Muscle layer of duodenum (tissue), 2 donors: ENCODE data around the gene GGNBP2.

Source experiments
- H3K27ac ChIP-seq: one replicate; pipeline ENCODE4 v1.7.0; 2013; ENCODE audit warnings: mild to moderate bottlenecking, low read length
- H3K27me3 ChIP-seq: one replicate; pipeline ENCODE4 v1.7.0; 2013; ENCODE audit warnings: low read depth, mild to moderate bottlenecking, control low read depth, low read length
- H3K36me3 ChIP-seq, 2 donors: one replicate each; pipeline ENCODE4 v1.7.0; 2013; ENCODE audit warnings: low read length in 2 of 2, control low read depth in 1 of 2, mild to moderate bottlenecking in 1 of 2; ENCODE audit not compliant: insufficient read depth in 2 of 2, control insufficient read depth in 1 of 2
- H3K4me1 ChIP-seq, 2 donors: one replicate each; pipeline ENCODE4 v1.7.0; 2013; ENCODE audit warnings: low read length in 2 of 2, mild to moderate bottlenecking in 2 of 2, control low read depth in 1 of 2, moderate library complexity in 1 of 2; ENCODE audit not compliant: insufficient read depth in 2 of 2, control insufficient read depth in 1 of 2
- H3K4me3 ChIP-seq, 2 donors: one replicate each; pipeline ENCODE4 v1.7.0; 2013; ENCODE audit warnings: low read length in 2 of 2, low read depth in 1 of 2, mild to moderate bottlenecking in 1 of 2
- H3K9me3 ChIP-seq, 2 donors: one replicate each; pipeline ENCODE4 v1.7.0; 2013; ENCODE audit warnings: low read length in 2 of 2, control low read depth in 1 of 2, mild to moderate bottlenecking in 1 of 2; ENCODE audit not compliant: control insufficient read depth in 1 of 2
- donor health status: healthy.

Gene GGNBP2, protein sequence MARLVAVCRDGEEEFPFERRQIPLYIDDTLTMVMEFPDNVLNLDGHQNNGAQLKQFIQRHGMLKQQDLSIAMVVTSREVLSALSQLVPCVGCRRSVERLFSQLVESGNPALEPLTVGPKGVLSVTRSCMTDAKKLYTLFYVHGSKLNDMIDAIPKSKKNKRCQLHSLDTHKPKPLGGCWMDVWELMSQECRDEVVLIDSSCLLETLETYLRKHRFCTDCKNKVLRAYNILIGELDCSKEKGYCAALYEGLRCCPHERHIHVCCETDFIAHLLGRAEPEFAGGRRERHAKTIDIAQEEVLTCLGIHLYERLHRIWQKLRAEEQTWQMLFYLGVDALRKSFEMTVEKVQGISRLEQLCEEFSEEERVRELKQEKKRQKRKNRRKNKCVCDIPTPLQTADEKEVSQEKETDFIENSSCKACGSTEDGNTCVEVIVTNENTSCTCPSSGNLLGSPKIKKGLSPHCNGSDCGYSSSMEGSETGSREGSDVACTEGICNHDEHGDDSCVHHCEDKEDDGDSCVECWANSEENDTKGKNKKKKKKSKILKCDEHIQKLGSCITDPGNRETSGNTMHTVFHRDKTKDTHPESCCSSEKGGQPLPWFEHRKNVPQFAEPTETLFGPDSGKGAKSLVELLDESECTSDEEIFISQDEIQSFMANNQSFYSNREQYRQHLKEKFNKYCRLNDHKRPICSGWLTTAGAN

DNA sequence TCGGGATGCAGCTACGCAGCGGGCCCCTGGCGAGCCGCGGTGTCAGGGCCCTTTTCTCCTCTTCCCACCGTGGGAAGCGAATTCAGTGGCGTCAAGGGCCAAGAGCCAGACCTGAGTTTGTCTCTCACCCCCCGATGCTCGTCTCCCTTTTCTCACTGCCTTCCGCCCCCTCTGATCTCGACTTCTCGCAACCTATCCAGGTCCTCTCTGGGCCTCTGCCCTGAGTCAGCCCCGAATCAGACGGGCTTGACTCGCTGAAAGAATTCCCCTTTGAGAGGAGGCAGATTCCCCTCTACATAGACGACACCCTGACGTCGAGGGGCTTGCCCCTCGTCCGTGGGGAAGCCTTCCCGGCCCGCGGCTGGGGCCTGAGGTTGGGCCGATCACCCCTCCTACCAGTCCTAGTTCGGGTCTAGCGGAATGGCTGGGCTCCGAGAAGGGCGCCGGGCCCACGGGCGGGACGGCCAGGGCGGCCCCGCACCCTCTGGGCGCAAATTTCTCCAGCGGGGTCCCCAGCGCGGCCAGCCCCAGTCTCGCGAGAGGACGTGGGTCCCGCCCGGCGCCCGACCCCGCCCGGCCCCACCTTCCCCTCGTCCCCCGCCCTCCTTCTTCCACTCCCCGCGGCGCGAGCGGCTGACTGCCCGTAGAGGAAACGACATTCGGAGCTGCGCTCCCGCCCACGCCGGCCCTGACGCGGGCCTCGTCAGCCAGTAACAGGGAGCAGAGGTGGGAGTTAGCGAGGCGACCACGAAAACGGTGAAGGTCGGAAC, at the start of gene GGNBP2:
TSS of gene GGNBP2 (plus strand) at position 613 of the 770 bp plus-strand sequence. CDS start 806 bp downstream, outside the sequence.
- Histone ChIP-seq H3K9me3 (no peaks in the 10 kb centered on the region), H3K27me3 (no peaks in the 10 kb centered on the region), H3K27ac (peak within 1 kb of the TSS; percentile 98), H3K4me1 (peaks cover 18 to 43% of the 10 kb centered on the region in 2 donors), H3K4me3 (peak within 1 kb of the TSS; percentile 87 to 98), H3K36me3 (peaks cover 0 to 9% of the 10 kb centered on the region in 2 donors)

DNA sequence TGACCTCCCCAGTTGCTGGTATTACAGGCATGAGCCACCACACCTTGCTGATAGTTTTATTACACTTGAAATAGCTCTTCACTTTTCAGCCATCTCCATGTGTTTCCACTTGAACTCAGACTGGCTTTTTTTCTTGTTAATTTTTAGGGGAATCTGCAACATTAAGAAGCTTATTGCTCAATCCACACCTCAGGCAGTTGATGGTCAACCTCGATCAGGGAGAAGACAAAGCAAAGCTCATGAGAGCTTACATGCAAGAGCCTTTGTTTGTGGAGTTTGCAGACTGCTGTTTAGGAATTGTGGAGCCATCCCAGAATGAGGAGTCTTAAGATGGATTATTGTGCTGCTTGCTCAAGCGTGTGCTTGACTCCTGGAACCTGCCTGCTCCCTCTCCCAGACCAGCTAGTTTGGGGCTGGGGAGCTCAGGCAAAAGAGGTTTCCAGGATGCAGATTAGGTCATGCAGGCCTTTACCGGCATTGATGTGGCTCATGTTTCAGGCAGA, 49.6 kb upstream of the GGNBP2 start:
- peaks cover 54 to 62% of the 10 kb centered on the region in 2 donors for H3K36me3 ChIP-seq
- H3K27ac ChIP-seq = no peak overlapping the region
- H3K27me3 ChIP-seq = no peaks in the 10 kb centered on the region
- no peaks in the 10 kb centered on the region for H3K9me3 ChIP-seq
- H3K4me1 ChIP-seq = no peaks in the 10 kb centered on the region
- H3K4me3 ChIP-seq = no peak overlapping the region

DNA sequence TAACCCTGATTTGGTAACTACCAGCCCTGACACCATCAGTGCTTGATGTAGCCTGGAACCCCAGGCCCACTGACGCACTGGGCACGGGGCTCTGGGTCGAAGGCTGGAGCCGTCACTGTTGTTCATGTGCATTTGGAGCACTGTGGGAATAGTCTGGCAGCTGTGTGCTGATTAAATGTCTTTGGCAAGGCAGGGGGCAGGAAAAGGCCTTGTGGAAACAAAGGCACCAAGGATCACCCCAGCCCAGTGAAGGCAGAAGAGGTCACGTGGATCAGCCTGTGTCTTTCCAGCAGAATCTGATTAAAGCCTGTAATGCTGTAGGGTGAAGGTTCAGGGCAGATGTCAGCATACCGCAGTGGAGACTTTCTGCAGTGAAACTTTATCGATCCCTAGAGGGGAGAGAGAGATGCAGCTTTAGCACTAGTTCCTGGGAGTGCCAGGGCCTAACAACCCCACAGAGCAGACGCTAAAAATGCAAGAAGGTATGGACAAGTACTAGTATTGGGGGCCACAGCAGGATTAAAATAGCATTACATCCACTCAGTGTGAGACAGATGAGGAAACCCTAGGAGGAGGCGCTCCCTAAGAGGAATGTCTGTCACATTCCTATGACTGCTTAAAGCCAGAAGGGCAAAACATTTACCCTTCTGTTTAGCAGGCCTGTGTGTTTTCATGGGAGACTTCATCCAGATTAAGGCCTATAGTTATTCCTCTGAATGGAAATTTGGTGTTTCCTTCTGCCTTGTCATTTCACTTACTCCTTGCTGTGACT, 48.5 kb upstream of the GGNBP2 start:
- H3K27me3 ChIP-seq = no peaks in the 10 kb centered on the region
- no peak overlapping the region for H3K27ac ChIP-seq
- H3K4me1 ChIP-seq = no peaks in the 10 kb centered on the region
- H3K36me3 ChIP-seq = peaks cover 54 to 70% of the 10 kb centered on the region in 2 donors
- no peaks in the 10 kb centered on the region for H3K9me3 ChIP-seq
- H3K4me3 ChIP-seq = no peak overlapping the region

DNA sequence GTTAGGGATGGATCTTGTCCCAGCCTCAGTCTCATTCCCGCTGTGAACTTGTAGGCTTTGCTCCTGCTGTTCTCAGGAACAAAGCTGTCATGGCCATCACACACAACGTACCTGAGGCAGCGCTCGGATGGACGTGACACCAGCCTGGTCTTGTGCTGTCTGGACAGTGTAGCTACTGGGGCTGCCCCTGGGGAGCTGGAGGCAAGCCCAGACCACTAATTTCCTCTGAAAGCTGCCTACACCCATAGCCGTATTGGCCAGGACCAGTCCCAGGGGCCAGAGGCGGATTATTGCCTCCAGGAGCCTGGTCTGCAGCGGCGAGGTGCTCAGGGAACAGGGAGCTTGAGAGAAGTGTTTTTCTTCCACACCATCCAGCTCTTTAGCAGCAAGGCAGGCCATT, 46.6 kb upstream of the GGNBP2 start:
- Histone ChIP-seq H3K4me1 (no peaks in the 10 kb centered on the region), H3K27me3 (no peaks in the 10 kb centered on the region), H3K27ac (no peak overlapping the region), H3K36me3 (peaks cover 49 to 70% of the 10 kb centered on the region in 2 donors), H3K9me3 (no peaks in the 10 kb centered on the region), H3K4me3 (no peak overlapping the region)

DNA sequence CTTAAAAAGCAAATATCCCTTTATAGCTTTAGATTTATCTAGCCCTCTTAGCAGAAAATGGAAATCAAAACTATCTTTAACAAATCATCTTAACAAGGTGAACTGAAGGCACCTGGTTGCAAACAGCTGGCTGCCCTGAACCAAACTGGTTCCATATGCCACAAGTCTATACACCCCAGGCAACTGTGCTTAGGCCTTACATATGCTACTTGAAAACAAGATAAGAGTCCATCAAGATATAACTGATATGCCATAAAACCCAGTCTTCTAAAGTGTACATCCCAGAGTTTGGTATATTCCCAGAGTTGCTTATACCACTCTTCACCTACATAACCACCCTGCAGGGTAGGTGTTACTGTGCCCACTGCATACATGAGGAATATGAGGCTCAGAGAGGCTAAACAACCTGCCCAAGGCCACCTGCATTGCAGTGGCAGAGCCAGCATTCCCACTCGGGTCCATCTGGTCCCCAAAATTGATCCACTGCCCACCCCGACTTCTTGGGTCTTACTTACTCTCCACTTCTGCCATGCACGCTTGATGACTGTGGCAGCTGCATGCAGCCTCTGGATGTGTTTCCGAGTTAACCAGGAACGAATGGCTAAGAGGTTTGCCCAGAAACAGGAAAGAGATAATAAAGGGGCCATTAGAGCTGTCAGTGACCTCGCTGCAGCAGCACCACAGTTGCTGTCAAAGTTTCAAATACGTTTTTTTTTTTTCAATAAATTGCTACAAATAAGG, 46.0 kb upstream of the GGNBP2 start:
- H3K4me3 ChIP-seq = no peak overlapping the region
- no peak overlapping the region for H3K27ac ChIP-seq
- no peaks in the 10 kb centered on the region for H3K9me3 ChIP-seq
- H3K4me1 ChIP-seq = no peaks in the 10 kb centered on the region
- no peaks in the 10 kb centered on the region for H3K27me3 ChIP-seq
- peaks cover 48 to 65% of the 10 kb centered on the region in 2 donors for H3K36me3 ChIP-seq

DNA sequence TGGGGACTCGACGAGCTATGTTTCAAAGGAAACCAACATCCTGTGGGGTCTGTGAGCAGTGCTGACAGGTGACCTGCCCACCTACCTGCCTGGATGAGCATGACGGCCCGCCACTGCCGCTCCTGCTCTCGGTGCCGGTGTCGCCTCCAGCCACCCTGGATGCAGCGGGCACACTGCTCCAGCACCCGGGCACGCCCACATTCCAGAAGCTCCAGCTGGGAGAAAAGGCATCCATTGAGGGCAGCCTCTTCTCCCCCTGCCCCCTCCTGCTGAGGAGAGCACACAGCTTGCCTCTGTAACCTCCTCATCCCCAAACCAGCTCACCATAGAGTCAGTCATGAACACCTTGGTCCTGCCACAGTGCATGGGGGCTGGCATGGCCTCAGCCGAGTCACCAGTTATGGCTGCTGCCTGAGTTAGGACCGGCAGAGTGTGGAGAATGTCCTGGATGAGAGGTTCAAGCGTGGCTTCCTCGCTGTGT, 43.9 kb upstream of the GGNBP2 start:
- no peaks in the 10 kb centered on the region for H3K4me1 ChIP-seq
- no peaks in the 10 kb centered on the region for H3K27me3 ChIP-seq
- no peak overlapping the region for H3K4me3 ChIP-seq
- peaks cover 40 to 52% of the 10 kb centered on the region in 2 donors for H3K36me3 ChIP-seq
- no peak overlapping the region for H3K27ac ChIP-seq
- H3K9me3 ChIP-seq = no peaks in the 10 kb centered on the region

DNA sequence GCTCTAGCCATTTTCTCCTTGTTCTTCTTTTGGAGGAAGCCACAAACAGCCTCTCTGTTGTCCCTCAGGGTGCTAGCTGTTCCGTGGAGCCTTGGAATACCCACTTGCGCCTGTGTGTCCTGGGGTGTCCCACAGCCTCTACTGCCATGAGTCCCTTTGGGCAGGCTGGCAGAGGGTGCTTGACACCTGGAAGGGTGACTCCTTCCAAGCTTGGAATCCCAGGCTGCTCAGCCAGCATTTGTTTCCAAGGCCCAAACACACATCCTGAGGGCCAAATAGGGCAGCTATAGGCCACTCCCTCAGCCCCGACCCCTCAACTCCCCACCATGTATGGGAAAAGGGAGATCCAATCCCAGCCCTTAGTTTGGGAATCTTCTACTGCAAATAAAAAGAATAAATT, 43.4 kb upstream of the GGNBP2 start:
- peaks cover 35 to 49% of the 10 kb centered on the region in 2 donors for H3K36me3 ChIP-seq

DNA sequence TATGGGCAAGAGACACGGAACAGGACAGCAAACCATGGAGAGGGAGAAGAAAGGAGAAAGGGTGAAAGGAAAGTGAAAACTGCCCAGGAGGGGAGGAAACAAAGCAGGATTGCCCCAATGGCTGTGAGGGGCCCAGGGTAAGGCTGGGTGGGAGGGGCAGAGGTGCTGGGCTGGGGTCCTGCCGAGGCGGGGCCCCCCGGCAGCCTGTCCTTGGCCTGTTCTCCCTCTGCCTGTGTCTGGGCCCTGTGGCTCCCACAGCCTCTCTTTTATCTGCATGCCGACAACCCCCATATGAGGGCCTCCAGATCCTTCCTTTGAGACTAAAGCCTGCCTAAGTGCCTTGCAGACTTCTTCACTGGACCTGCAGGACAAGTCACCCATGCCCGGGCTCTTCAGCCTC, 42.8 kb upstream of the GGNBP2 start:
- H3K9me3 ChIP-seq = no peaks in the 10 kb centered on the region
- no peaks in the 10 kb centered on the region for H3K4me1 ChIP-seq
- no peaks in the 10 kb centered on the region for H3K27me3 ChIP-seq
- peaks cover 30 to 49% of the 10 kb centered on the region in 2 donors for H3K36me3 ChIP-seq
- H3K4me3 ChIP-seq = no peak overlapping the region
- no peak overlapping the region for H3K27ac ChIP-seq

More for the DNA sequence above, 43.4 kb upstream of the GGNBP2 start:
- H3K4me1 ChIP-seq = no peaks in the 10 kb centered on the region
- no peaks in the 10 kb centered on the region for H3K27me3 ChIP-seq
- no peak overlapping the region for H3K27ac ChIP-seq
- H3K4me3 ChIP-seq = no peak overlapping the region
- H3K9me3 ChIP-seq = no peaks in the 10 kb centered on the region

DNA sequence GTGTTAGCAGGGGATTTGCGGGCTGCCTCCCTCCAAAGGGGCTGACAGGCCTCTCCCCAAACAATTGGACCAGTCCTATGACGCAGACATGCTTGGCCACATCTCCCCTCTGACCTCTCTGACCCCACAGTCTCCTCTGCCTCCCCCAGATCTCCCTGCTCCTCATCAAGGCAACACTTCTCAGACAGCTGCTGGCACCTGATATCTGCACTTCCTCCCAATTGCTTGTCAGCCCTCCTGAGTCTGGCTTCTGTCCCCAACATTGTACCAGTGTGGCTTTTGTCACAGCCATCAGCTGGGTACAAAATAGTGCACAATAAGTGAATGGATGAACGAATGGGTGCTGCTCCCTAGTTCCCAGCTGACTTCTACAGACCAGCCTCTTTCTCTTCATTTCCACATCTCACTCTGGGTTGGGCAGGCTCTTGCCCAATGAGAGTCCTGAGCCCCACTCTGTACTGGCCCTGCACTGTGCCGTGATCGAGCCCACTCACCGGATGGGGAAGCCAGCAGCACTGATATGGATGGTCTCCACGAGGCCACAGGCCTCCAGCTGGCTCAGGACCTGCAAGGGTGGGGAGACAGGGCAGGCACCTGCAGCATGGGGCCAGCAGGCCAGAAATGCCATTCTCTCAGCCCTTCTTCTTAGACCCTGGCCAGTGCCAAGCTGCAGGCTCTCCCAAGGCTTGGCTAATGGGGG, 41.1 kb upstream of the GGNBP2 start:
- Histone ChIP-seq H3K4me1 (no peaks in the 10 kb centered on the region), H3K36me3 (peaks cover 23 to 39% of the 10 kb centered on the region in 2 donors), H3K27ac (no peak overlapping the region), H3K9me3 (no peaks in the 10 kb centered on the region), H3K4me3 (no peak overlapping the region), H3K27me3 (no peaks in the 10 kb centered on the region)
